ENCODE measurements around the gene ATP8A2. TPM values are rescaled to one million over a fixed set of nuclear protein-coding genes. Genes with fewer than 3 reads are reported as not detected.

Gene ATP8A2
- total RNA-seq, 6 experiments from 2014 or later: not detected

DNA sequence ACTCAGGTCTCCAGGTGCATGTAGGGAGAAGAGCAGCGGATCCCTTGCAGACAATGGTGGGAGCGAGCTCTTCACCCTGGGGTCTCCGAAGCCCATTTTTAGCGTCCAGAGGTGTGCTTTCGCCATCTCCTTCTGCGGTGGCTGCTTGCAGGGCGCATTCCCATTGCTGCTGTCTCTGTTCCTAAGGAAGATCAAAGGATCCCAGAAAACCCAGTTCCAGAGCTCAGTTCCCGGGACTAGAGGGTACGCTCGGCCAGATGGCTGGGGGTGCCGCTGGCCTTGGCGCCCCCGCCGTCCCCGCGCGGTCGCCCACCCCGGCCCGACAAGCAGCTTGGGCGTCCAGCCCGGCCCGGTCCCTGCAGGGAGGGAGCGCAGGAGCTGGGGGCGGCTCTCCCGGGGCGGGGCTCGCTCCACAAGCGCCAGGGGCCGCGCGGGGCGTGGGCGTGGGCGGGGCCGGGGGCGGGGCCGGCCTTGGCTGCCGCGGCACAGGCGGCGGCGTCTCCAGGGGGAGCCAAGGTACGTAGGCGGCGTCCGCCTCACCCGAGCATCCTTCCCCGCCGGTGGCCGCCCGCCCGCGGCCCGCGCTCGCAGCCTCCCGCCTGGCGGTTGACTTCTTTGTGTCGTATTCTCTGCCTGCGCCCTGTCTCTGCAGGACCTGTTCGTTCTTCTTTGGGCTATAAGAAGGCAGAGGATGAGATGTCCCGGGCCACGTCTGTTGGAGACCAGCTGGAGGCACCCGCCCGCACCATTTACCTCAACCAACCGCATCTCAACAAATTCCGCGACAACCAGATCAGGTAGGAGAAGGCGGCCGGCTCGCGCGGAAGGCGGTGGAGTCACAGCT, 96.8 kb downstream of the ATP8A2 start:
- WGBS (ENCODE audit: insufficient coverage, low coverage, low lambda C conversion rate, missing lambda C conversion rate): 9% methylated on average over 15 of the region's 75 CpGs
- no peak for TF ChIP-seq POLR2A (IDR thresholded peaks at IDR 0.05)
- TF ChIP-seq, protein P1, sequence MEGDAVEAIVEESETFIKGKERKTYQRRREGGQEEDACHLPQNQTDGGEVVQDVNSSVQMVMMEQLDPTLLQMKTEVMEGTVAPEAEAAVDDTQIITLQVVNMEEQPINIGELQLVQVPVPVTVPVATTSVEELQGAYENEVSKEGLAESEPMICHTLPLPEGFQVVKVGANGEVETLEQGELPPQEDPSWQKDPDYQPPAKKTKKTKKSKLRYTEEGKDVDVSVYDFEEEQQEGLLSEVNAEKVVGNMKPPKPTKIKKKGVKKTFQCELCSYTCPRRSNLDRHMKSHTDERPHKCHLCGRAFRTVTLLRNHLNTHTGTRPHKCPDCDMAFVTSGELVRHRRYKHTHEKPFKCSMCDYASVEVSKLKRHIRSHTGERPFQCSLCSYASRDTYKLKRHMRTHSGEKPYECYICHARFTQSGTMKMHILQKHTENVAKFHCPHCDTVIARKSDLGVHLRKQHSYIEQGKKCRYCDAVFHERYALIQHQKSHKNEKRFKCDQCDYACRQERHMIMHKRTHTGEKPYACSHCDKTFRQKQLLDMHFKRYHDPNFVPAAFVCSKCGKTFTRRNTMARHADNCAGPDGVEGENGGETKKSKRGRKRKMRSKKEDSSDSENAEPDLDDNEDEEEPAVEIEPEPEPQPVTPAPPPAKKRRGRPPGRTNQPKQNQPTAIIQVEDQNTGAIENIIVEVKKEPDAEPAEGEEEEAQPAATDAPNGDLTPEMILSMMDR (IDR thresholded peaks at IDR 0.05): no peak
- ATAC-seq: peak in 1 of 4 donors; percentile 29
- H3K36me3 ChIP-seq: no peaks in the 10 kb centered on the region
- no peak for DNase-seq
- peaks cover 0 to 7% of the 10 kb centered on the region in 2 donors for H3K27me3 ChIP-seq
- H3K4me1 ChIP-seq: no peaks in the 10 kb centered on the region
- no peak overlapping the region for H3K4me3 ChIP-seq
- intact Hi-C loops (cut with DNase I): no loop called here
- H3K9me3 ChIP-seq: no peaks in the 10 kb centered on the region
- H3K27ac ChIP-seq: no peak overlapping the region

DNA sequence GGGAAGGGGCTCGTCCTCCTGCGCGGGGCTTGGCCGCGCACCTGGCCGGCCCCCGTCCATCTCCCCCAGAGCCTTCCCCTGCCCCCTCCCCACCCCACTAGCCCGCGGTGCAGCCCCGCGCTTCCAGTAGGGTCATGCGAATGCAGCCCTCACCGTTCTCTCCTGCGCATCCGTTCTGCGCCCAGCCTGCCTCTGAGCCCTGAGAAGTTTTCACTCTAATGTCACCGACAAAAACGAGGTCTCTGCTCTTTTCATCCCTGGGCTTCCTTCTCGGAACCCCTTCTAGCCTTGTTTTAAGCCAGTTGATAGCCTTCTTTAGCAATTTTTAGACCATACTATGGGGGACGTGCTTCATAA, 97.4 kb downstream of the ATP8A2 start:
- Histone ChIP-seq H3K9me3 (no peaks in the 10 kb centered on the region), H3K4me3 (no peak overlapping the region), H3K27ac (no peak overlapping the region), H3K36me3 (no peaks in the 10 kb centered on the region), H3K27me3 (peaks cover 0 to 7% of the 10 kb centered on the region in 2 donors), H3K4me1 (no peaks in the 10 kb centered on the region)
- 2% methylated on average over 13 of the region's 20 CpGs for WGBS (ENCODE audit: insufficient coverage, low coverage, low lambda C conversion rate, missing lambda C conversion rate)
- ATAC-seq (no peak), DNase-seq (no peak)
- TF ChIP-seq, protein P1 (IDR thresholded peaks at IDR 0.05): no peak
- TF ChIP-seq POLR2A (IDR thresholded peaks at IDR 0.05): no peak
- intact Hi-C loops (cut with DNase I): no loop called here

DNA sequence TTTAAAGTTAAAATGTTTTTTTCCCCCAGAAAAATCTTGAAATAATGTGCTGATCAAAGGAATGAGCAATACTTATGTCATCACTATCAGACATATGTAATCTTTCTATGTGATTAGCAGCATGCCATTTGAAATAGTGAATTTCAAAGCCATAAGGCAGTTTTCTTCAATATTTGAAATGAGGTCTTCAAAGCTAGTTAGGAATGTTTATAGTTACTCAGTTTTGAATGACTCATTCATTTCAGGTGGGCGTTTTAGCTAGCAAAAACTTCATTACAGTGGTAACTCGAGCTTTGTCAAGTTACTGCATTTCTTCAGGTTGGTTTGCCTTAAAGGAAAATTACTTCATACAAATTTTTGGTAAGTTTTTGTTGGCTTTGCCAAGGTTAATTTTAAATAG, 102.1 kb downstream of the ATP8A2 start:
- no peaks in the 10 kb centered on the region for H3K36me3 ChIP-seq
- intact Hi-C loops (cut with DNase I): no loop called here
- no peaks in the 10 kb centered on the region for H3K4me1 ChIP-seq
- H3K27me3 ChIP-seq: peaks cover 0 to 7% of the 10 kb centered on the region in 2 donors
- 23% methylated on average over 2 of the region's 2 CpGs for WGBS (ENCODE audit: insufficient coverage, low coverage, low lambda C conversion rate, missing lambda C conversion rate)
- no peak for DNase-seq
- no peaks in the 10 kb centered on the region for H3K9me3 ChIP-seq
- ATAC-seq: no peak
- TF ChIP-seq, protein P1 (IDR thresholded peaks at IDR 0.05): no peak
- TF ChIP-seq POLR2A (IDR thresholded peaks at IDR 0.05): no peak
- no peak overlapping the region for H3K4me3 ChIP-seq
- H3K27ac ChIP-seq: no peak overlapping the region

DNA sequence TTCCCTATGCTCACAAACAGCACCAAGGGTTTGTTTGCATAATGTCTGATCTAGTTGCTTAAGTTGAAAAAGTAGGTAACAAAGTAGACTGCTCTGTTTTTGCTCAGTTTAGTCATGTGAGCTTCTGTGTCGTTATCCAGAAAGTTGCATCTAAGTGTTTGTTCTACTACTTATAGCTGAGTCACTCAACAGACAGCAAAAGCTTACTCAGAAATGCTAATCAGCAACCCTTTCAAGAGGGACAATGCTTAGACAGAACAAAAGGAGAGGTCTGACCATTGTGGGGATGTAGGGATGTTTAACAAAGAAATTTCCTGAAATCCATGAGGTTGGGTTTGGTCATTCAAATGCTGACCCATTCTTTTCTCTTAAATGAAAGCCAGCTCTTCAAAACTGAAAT, 106.4 kb downstream of the ATP8A2 start:
- no peaks in the 10 kb centered on the region for H3K9me3 ChIP-seq
- no peaks in the 10 kb centered on the region for H3K36me3 ChIP-seq
- H3K27me3 ChIP-seq: no peaks in the 10 kb centered on the region
- intact Hi-C loops (cut with DNase I): no loop called here
- H3K4me3 ChIP-seq: no peak overlapping the region
- WGBS (ENCODE audit: insufficient coverage, low coverage, low lambda C conversion rate, missing lambda C conversion rate): 46% methylated on average over 1 of the region's 1 CpG
- TF ChIP-seq, protein P1 (IDR thresholded peaks at IDR 0.05): no peak
- TF ChIP-seq POLR2A (IDR thresholded peaks at IDR 0.05): no peak
- no peaks in the 10 kb centered on the region for H3K4me1 ChIP-seq
- DNase-seq (no peak), ATAC-seq (no peak)
- no peak overlapping the region for H3K27ac ChIP-seq

All from right lobe of liver (tissue), 6 donors.